H1 (cell line): ENCODE data around the gene POP7. TPM values are rescaled to one million over a fixed set of nuclear protein-coding genes. Genes with fewer than 3 reads are reported as not detected.

Experiments used
- CTCF ChIA-PET: fragments of 300-600 bp; sonication (Branson Sonifier 250); formaldehyde crosslinking; loops from one replicate; lab custom pipeline; 2021; ENCODE audit not compliant: partially characterized antibody; lab: Charles Lee
- POLR2A ChIA-PET: fragments of 300-600 bp; sonication (Branson Sonifier 250); formaldehyde crosslinking; loops from one replicate; lab custom pipeline; 2021; ENCODE audit warnings: inconsistent platforms; ENCODE audit not compliant: partially characterized antibody; lab: Charles Lee
- DNase-seq, 2 experiments: peaks; one replicate each; pipeline versions ENCODE4 v3.0.0 to v3.0.0-alpha.2; 2010 to 2022; ENCODE audit warnings: low spot score in 2 of 2, low read depth in 1 of 2, mixed read lengths in 1 of 2
- FAIRE-seq: peaks from 2 replicates; lab custom pipeline; 2011; peaks lifted over from hg19 to GRCh38; lab: Jason Lieb, UNC
- H2AFZ ChIP-seq: 2 replicates; pipeline ENCODE4 v1.8.1; 2012; ENCODE audit warnings: low read length, inconsistent platforms
- H2AK5ac ChIP-seq: 2 replicates; pipeline ENCODE4 v1.6.1; 2013; ENCODE audit warnings: low read depth, low read length
- H2BK120ac ChIP-seq: replicated peaks from 2 replicates; pipeline ENCODE3; 2013; ENCODE audit warnings: low read depth, low read length, inconsistent platforms
- H2BK12ac ChIP-seq: 2 replicates; pipeline ENCODE4 v1.6.1; 2013; ENCODE audit warnings: low read depth, low read length
- H2BK15ac ChIP-seq: 2 replicates; pipeline ENCODE4 v1.6.1; 2013; ENCODE audit warnings: low read length
- H2BK20ac ChIP-seq: 2 replicates; pipeline ENCODE4 v1.6.1; 2013; ENCODE audit warnings: low read length
- H2BK5ac ChIP-seq: 2 replicates; pipeline ENCODE4 v1.6.1; 2013; ENCODE audit warnings: low read depth, low read length
- H3K14ac ChIP-seq: 2 replicates; pipeline ENCODE4 v1.6.1; 2013; ENCODE audit warnings: inconsistent platforms; ENCODE audit not compliant: insufficient read length
- H3K18ac ChIP-seq: 2 replicates; pipeline ENCODE4 v1.6.1; 2013; ENCODE audit warnings: low read length; ENCODE audit errors: extremely low read depth
- H3K23ac ChIP-seq: 2 replicates; pipeline ENCODE4 v1.6.1; 2013; ENCODE audit warnings: inconsistent platforms; ENCODE audit not compliant: insufficient read length
- H3K23me2 ChIP-seq: 2 replicates; pipeline ENCODE4 v1.6.1; 2013; ENCODE audit warnings: low read depth, low read length
- H3K27ac ChIP-seq: 2 replicates; pipeline ENCODE4 v1.6.1; 2011; ENCODE audit warnings: low read depth, low read length, inconsistent platforms
- H3K27me3 ChIP-seq, 4 experiments: replicated peaks in 1 of 4; 1 replicate in 1 of 4; 2 replicates in 3 of 4; pipeline versions ENCODE4 v1.6.1 to v1.8.1; 2011 to 2013; ENCODE audit warnings: low read length in 3 of 4, mild to moderate bottlenecking in 3 of 4, inconsistent platforms in 2 of 4, mixed read lengths in 2 of 4, moderate library complexity in 1 of 4; ENCODE audit not compliant: control insufficient read depth in 3 of 4, insufficient read depth in 3 of 4; ENCODE audit errors: extremely low read depth in 1 of 4
- H3K36me3 ChIP-seq, 4 experiments: 2 replicates each; pipeline versions ENCODE4 v1.6.1 to v1.8.1; 2011 to 2013; ENCODE audit warnings: mild to moderate bottlenecking in 4 of 4, low read length in 3 of 4, moderate library complexity in 2 of 4, control low read depth in 1 of 4, inconsistent platforms in 1 of 4; ENCODE audit not compliant: insufficient read depth in 4 of 4, control insufficient read depth in 2 of 4
- H3K4ac ChIP-seq: replicated peaks from 2 replicates; pipeline ENCODE3; 2013; ENCODE audit warnings: low read length, low read depth, mixed read lengths, inconsistent platforms; ENCODE audit not compliant: insufficient read length
- H3K4me1 ChIP-seq, 4 experiments: replicated peaks in 1 of 4; 1 replicate in 1 of 4; 2 replicates in 3 of 4; pipeline versions ENCODE4 v1.6.1 to v1.8.1; 2011 to 2013; ENCODE audit warnings: low read length in 3 of 4, inconsistent platforms in 2 of 4, mixed read lengths in 1 of 4; ENCODE audit not compliant: insufficient read depth in 4 of 4, control insufficient read depth in 3 of 4
- H3K4me2 ChIP-seq, 2 experiments: 2 replicates each; pipeline versions ENCODE4 v1.6.1 to v1.8.1; 2011 to 2013; ENCODE audit warnings: low read depth in 2 of 2, low read length in 2 of 2, control low read depth in 1 of 2, inconsistent platforms in 1 of 2, mild to moderate bottlenecking in 1 of 2; ENCODE audit not compliant: insufficient read depth in 1 of 2
- H3K4me3 ChIP-seq, 4 experiments: fragments of 200-600, 300-600 bp in 1 of 4; sonication (generic), shearing (Covaris generic), sonication (Bioruptor Twin) in 1 of 4; 2 replicates each; pipeline versions ENCODE4 v1.5.1 to v1.8.1; 2011 to 2016; ENCODE audit warnings: low read length in 4 of 4, low read depth in 3 of 4, control low read depth in 2 of 4, inconsistent platforms in 2 of 4, mild to moderate bottlenecking in 2 of 4, mixed read lengths in 1 of 4, moderate library complexity in 1 of 4; ENCODE audit not compliant: insufficient read depth in 2 of 4; ENCODE audit errors: extremely low read depth in 1 of 4
- H3K56ac ChIP-seq: replicated peaks from 2 replicates; pipeline ENCODE3; 2013; ENCODE audit warnings: low read depth, mild to moderate bottlenecking, mixed read lengths, low read length, inconsistent platforms; ENCODE audit not compliant: insufficient read length
- H3K79me1 ChIP-seq: 2 replicates; pipeline ENCODE4 v1.6.1; 2013; ENCODE audit warnings: low read depth, low read length, control low read depth
- H3K79me2 ChIP-seq, 2 experiments: 2 replicates each; pipeline versions ENCODE4 v1.6.1 to v1.8.1; 2012 to 2013; ENCODE audit warnings: low read length in 2 of 2, mild to moderate bottlenecking in 2 of 2, inconsistent platforms in 1 of 2; ENCODE audit not compliant: insufficient read depth in 2 of 2, control insufficient read depth in 1 of 2
- H3K9ac ChIP-seq, 4 experiments: replicated peaks in 1 of 4; 1 replicate in 1 of 4; 2 replicates in 3 of 4; pipeline versions ENCODE4 v1.6.1 to v1.8.1; 2011 to 2013; ENCODE audit warnings: low read depth in 3 of 4, low read length in 3 of 4, control low read depth in 2 of 4, mild to moderate bottlenecking in 2 of 4, moderate library complexity in 2 of 4, inconsistent platforms in 1 of 4; ENCODE audit errors: extremely low read depth in 1 of 4
- H3K9me3 ChIP-seq, 2 experiments: 2 replicates each; pipeline versions ENCODE4 v1.6.1 to v1.8.1; 2012 to 2013; ENCODE audit warnings: mild to moderate bottlenecking in 2 of 2, moderate library complexity in 2 of 2, control low read depth in 1 of 2, inconsistent platforms in 1 of 2, low read depth in 1 of 2, low read length in 1 of 2, mixed read lengths in 1 of 2; ENCODE audit not compliant: insufficient read depth in 2 of 2
- H4K20me1 ChIP-seq, 2 experiments: replicated peaks in 1 of 2; 2 replicates each; pipeline versions ENCODE3 to v1.8.1; 2011 to 2013; ENCODE audit warnings: inconsistent platforms in 2 of 2, low read length in 2 of 2, mild to moderate bottlenecking in 1 of 2; ENCODE audit not compliant: insufficient read depth in 2 of 2, control insufficient read depth in 1 of 2
- H4K5ac ChIP-seq: 2 replicates; pipeline ENCODE4 v1.6.1; 2013; ENCODE audit warnings: low read length, low read depth, mixed read lengths, inconsistent platforms; ENCODE audit not compliant: insufficient read length
- H4K8ac ChIP-seq: 2 replicates; pipeline ENCODE4 v1.8.0; 2013; ENCODE audit warnings: mild to moderate bottlenecking, moderate library complexity, low read length, inconsistent platforms; ENCODE audit not compliant: insufficient read depth; ENCODE audit errors: extremely low read depth
- H4K91ac ChIP-seq: replicated peaks from 2 replicates; pipeline ENCODE3; 2013; ENCODE audit warnings: low read length, mixed read lengths, inconsistent platforms; ENCODE audit not compliant: insufficient read length
- CBX5 ChIP-seq: fragments of 300-800, 300-1000 bp; sonication (generic); IDR thresholded peaks from 2 replicates; pipeline ENCODE4 v1.7.1; 2016; ENCODE audit warnings: antibody characterized with exemption, low read length, low read depth
- CEBPB ChIP-seq: IDR thresholded peaks from 2 replicates; pipeline ENCODE4 v1.6.1; 2012; ENCODE audit warnings: low read depth, low read length
- CHD2 ChIP-seq: IDR thresholded peaks from 2 replicates; pipeline ENCODE4 v1.6.1; 2012; ENCODE audit warnings: low read length, improper control_type of control experiment
- RNF2 ChIP-seq: fragments of 200-900, 300-1000 bp; sonication (generic); IDR thresholded peaks from 2 replicates; pipeline ENCODE4 v1.7.1; 2016; ENCODE audit warnings: borderline replicate concordance, low read depth, mild to moderate bottlenecking, antibody characterized with exemption, low read length; ENCODE audit not compliant: poor library complexity, severe bottlenecking; ENCODE audit errors: missing control alignments
- RXRA ChIP-seq: IDR thresholded peaks from 2 replicates; pipeline ENCODE4 v1.6.1; 2011; ENCODE audit warnings: low read depth, mild to moderate bottlenecking, low read length, moderate library complexity; ENCODE audit not compliant: insufficient read depth
- SUZ12 ChIP-seq: fragments of 200-600 bp; sonication (generic); IDR thresholded peaks from 2 replicates; pipeline ENCODE4 v1.6.1; 2012; ENCODE audit warnings: mild to moderate bottlenecking, inconsistent platforms, low read length, moderate library complexity, mixed read lengths
- TCF12 ChIP-seq: IDR thresholded peaks from 2 replicates; pipeline ENCODE4 v1.6.1; 2011; ENCODE audit warnings: low read depth, mild to moderate bottlenecking, low read length
- WGBS, 2 experiments: shearing (Covaris generic) in 1 of 2; methylation state at CpG; one replicate each; pipeline versions ENCODE4 v1.1.6 to v1.1.7; 2013 to 2015; ENCODE audit warnings: low lambda C conversion rate in 2 of 2, mixed read lengths in 2 of 2, inconsistent platforms in 1 of 2, low coverage in 1 of 2, missing lambda C conversion rate in 1 of 2; ENCODE audit not compliant: insufficient replicate concordance in 2 of 2, insufficient coverage in 1 of 2, insufficient read length in 1 of 2; ENCODE audit errors: extremely low coverage in 1 of 2, missing lambda C conversion rate in 1 of 2; 5-methylcytosine and 5-hydroxymethylcytosine counted together
- polyA plus RNA-seq, 7 experiments: library from polyadenylated mRNA; depleted of rRNA in 3 of 7; stranded (reverse) in 5 of 7; unstranded in 2 of 7; fragments of >200 nt in 5 of 7; fragments of 200-250 nt in 2 of 7; gene quantifications; 1 replicate in 5 of 7; 2 replicates in 1 of 7; 4 replicates in 1 of 7; pipeline versions ENCODE4 v1.2.1 to v1.2.3, GENCODE V29; 2011 to 2013; ENCODE audit warnings: missing spikeins in 2 of 7, mixed read lengths in 2 of 7
- total RNA-seq: library from RNA; stranded (reverse); fragmentation: NEBNext Ultra II Directional; extraction: Animal tissue kit (Norgen Biotek cat#: 25700); gene quantifications from 2 replicates; pipeline ENCODE4 v1.2.1, GENCODE V29; 2021
- TF ChIP-seq, protein P1 (sequence below): IDR thresholded peaks from 2 replicates; pipeline ENCODE4 v1.6.1; 2012; ENCODE audit warnings: inconsistent platforms

Gene POP7
- total and polyA plus RNA-seq, 2 of the 8 experiments (the other 6 are each of a cell fraction or from before 2014, with no cell fraction given): 92.5 to 135 TPM

DNA sequence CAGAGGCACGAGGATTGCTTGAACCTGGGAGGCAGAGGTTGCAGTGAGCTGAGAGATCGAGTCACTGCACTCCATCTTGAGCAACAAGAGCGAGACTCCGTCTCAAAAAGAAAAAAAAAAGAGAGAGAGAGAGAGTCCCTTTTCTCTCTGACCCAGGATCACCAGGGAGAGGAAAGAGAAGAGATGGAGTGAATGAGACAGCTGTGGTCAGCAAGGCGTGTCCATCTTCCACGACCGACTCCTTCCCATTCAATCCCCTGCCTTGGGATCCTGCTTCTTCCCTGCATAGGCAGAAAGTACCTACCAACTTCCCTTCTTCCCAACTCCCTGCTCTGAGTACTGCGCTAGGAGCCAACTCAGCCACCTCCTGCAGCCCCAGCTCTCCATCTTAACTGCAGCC lies 22.3 kb downstream of the POP7 start:
- Histone ChIP-seq H3K4me3 (no peak overlapping the region), H3K14ac (no peak overlapping the region), H3K18ac (no peak overlapping the region), H4K20me1 (no peaks in the 10 kb centered on the region), H2BK12ac (no peak overlapping the region), H3K4ac (no peak overlapping the region), H3K4me1 (no peaks in the 10 kb centered on the region), H2BK15ac (0 out of 2 replicates have a peak overlapping the region, but pooled peaks have one; percentile 46), H2AK5ac (no peak overlapping the region), H2BK20ac (no peak overlapping the region), H4K91ac (no peak overlapping the region), H3K79me2 (no peaks in the 10 kb centered on the region), H3K79me1 (no peaks in the 10 kb centered on the region), H3K9me3 (no peaks in the 10 kb centered on the region), H4K5ac (no peak overlapping the region), H4K8ac (no peak overlapping the region), H3K56ac (no peak overlapping the region), H3K27ac (no peak overlapping the region), H3K23ac (no peak overlapping the region), H3K9ac (no peak overlapping the region), H3K23me2 (no peaks in the 10 kb centered on the region), H3K36me3 (no peaks in the 10 kb centered on the region), H2BK5ac (no peak overlapping the region), H3K27me3 (no peaks in the 10 kb centered on the region; a peak in 2 of 7 replicates), H2AFZ (no peak overlapping the region), H2BK120ac (no peak overlapping the region), H3K4me2 (no peak overlapping the region)
- ChIA-PET CTCF (interaction anchor here (0.6 to 16.4 kb wide), 13 partner anchors 15 to 149 kb away, joined by 3 to 197 read pairs (median 3); partner anchors contain the start of gene POP7), POLR2A (interaction anchor here (0.9 to 2.4 kb wide), 3 partner anchors 17 to 55 kb away, joined by 3 to 31 read pairs (median 5); no protein-coding TSS in a partner anchor)
- FAIRE-seq (no peak), DNase-seq (no peak)
- 86% methylated on average over 8 of the region's 8 CpGs; no CpG with 5 or more reads in 1 of the 2 experiments for WGBS, 2 experiments
- TF ChIP-seq, protein P1, sequence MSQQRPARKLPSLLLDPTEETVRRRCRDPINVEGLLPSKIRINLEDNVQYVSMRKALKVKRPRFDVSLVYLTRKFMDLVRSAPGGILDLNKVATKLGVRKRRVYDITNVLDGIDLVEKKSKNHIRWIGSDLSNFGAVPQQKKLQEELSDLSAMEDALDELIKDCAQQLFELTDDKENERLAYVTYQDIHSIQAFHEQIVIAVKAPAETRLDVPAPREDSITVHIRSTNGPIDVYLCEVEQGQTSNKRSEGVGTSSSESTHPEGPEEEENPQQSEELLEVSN: no peak
- TF ChIP-seq RXRA (no peak), CEBPB (no peak), SUZ12 (no peak), RNF2 (no peak), CHD2 (no peak), TCF12 (no peak), CBX5 (no peak)
